SH-SY5Y (cell line): ENCODE data around the gene UBAC1.

ENCODE experiments used
- GATA2 ChIP-seq: IDR thresholded peaks from 2 replicates; pipeline ENCODE4 v1.6.1; 2011; ENCODE audit warnings: mild to moderate bottlenecking, low read depth, low read length
- GATA3 ChIP-seq: IDR thresholded peaks from 2 replicates; pipeline ENCODE4 v1.6.1; 2011; ENCODE audit warnings: low read depth, mild to moderate bottlenecking, low read length, moderate library complexity

DNA sequence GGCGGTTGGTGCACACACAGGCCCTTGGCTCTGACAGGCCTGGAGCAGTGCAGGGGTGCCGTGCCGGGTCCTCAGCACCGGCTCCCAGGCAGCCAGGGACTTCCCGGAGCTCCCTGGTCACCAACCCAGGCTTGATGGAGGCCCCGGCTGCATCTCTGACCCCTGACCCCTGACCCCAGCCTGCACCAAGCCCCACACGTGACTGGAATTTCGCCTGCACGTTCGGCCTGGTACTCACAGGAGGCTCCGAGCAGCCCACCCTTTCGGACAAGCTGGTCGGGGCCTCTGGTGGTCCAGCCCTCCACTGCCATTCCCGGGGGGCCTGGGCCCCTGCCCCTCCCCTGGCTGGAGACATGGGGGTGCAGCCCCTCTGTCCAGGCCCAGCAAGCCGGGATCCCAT lies 25.4 kb upstream of the UBAC1 start:
- no peak for TF ChIP-seq GATA2
- TF ChIP-seq GATA3 = no peak
